ENCODE measurements around the gene GPATCH8.

The GPATCH8 gene

DNA sequence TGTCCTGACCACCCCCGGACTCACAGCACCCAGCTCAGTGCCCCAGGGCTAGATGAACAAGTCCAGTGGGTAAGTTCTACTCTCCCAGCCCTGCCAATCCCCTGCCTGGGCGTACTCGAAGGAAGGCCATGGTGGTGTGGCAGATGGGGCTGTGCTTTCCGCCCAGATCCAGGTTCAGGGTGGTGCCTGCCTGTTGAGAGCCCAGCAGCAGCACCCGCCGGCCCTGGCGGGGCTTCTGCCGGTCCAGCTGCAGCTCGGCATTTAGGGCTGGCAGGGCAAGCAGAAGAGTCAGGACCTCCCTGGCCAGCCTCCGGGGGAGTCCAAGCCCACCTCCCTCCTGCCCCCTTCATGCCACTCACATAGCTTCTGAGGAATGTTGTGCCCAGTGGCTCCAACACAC lies 123.3 kb downstream of the GPATCH8 start:
- no peak for TF ChIP-seq CSDC2 (CRISPR knock-in tag; IDR thresholded peaks at IDR 0.05)
- TF ChIP-seq ZNF8 (CRISPR knock-in tag; IDR thresholded peaks at IDR 0.05), result no peak
- TF ChIP-seq ZNF70 (CRISPR knock-in tag; IDR thresholded peaks at IDR 0.05), result no peak
- TF ChIP-seq, protein P1, sequence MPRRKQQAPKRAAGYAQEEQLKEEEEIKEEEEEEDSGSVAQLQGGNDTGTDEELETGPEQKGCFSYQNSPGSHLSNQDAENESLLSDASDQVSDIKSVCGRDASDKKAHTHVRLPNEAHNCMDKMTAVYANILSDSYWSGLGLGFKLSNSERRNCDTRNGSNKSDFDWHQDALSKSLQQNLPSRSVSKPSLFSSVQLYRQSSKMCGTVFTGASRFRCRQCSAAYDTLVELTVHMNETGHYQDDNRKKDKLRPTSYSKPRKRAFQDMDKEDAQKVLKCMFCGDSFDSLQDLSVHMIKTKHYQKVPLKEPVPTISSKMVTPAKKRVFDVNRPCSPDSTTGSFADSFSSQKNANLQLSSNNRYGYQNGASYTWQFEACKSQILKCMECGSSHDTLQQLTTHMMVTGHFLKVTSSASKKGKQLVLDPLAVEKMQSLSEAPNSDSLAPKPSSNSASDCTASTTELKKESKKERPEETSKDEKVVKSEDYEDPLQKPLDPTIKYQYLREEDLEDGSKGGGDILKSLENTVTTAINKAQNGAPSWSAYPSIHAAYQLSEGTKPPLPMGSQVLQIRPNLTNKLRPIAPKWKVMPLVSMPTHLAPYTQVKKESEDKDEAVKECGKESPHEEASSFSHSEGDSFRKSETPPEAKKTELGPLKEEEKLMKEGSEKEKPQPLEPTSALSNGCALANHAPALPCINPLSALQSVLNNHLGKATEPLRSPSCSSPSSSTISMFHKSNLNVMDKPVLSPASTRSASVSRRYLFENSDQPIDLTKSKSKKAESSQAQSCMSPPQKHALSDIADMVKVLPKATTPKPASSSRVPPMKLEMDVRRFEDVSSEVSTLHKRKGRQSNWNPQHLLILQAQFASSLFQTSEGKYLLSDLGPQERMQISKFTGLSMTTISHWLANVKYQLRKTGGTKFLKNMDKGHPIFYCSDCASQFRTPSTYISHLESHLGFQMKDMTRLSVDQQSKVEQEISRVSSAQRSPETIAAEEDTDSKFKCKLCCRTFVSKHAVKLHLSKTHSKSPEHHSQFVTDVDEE (CRISPR knock-in tag; IDR thresholded peaks at IDR 0.05), result no peak
- TF ChIP-seq ISL1 (CRISPR knock-in tag; IDR thresholded peaks at IDR 0.05), result no peak
- TF ChIP-seq OSR1 (CRISPR knock-in tag; IDR thresholded peaks at IDR 0.05), result no peak
- no peak for TF ChIP-seq RARB (CRISPR knock-in tag; IDR thresholded peaks at IDR 0.05)
- TF ChIP-seq ZFP3 (CRISPR knock-in tag; IDR thresholded peaks at IDR 0.05), result no peak
- TF ChIP-seq ZFP30 (CRISPR knock-in tag; IDR thresholded peaks at IDR 0.05), result no peak
- TF ChIP-seq PPARA (CRISPR knock-in tag; IDR thresholded peaks at IDR 0.05; ENCODE audit: borderline replicate concordance), result no peak
- no peak for TF ChIP-seq GLIS3 (CRISPR knock-in tag; IDR thresholded peaks at IDR 0.05)
- no peak for TF ChIP-seq TCF4 (CRISPR knock-in tag; IDR thresholded peaks at IDR 0.05; ENCODE audit: borderline replicate concordance)
- TF ChIP-seq, protein P2, sequence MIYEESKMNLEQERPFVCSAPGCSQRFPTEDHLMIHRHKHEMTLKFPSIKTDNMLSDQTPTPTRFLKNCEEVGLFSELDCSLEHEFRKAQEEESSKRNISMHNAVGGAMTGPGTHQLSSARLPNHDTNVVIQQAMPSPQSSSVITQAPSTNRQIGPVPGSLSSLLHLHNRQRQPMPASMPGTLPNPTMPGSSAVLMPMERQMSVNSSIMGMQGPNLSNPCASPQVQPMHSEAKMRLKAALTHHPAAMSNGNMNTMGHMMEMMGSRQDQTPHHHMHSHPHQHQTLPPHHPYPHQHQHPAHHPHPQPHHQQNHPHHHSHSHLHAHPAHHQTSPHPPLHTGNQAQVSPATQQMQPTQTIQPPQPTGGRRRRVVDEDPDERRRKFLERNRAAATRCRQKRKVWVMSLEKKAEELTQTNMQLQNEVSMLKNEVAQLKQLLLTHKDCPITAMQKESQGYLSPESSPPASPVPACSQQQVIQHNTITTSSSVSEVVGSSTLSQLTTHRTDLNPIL (CRISPR knock-in tag; IDR thresholded peaks at IDR 0.05; ENCODE audit: low read depth), result no peak
- TF ChIP-seq SNAI2 (CRISPR knock-in tag; IDR thresholded peaks at IDR 0.05), result no peak
- TF ChIP-seq ZC3H10 (CRISPR knock-in tag; IDR thresholded peaks at IDR 0.05), result no peak
- TF ChIP-seq ARNTL (CRISPR knock-in tag; IDR thresholded peaks at IDR 0.05; ENCODE audit: borderline replicate concordance, low read depth), result no peak
- no peak for TF ChIP-seq TOX (CRISPR knock-in tag; IDR thresholded peaks at IDR 0.05; ENCODE audit: borderline replicate concordance)
- TF ChIP-seq ESRRG (CRISPR knock-in tag; IDR thresholded peaks at IDR 0.05), result no peak
- TF ChIP-seq, protein P3, sequence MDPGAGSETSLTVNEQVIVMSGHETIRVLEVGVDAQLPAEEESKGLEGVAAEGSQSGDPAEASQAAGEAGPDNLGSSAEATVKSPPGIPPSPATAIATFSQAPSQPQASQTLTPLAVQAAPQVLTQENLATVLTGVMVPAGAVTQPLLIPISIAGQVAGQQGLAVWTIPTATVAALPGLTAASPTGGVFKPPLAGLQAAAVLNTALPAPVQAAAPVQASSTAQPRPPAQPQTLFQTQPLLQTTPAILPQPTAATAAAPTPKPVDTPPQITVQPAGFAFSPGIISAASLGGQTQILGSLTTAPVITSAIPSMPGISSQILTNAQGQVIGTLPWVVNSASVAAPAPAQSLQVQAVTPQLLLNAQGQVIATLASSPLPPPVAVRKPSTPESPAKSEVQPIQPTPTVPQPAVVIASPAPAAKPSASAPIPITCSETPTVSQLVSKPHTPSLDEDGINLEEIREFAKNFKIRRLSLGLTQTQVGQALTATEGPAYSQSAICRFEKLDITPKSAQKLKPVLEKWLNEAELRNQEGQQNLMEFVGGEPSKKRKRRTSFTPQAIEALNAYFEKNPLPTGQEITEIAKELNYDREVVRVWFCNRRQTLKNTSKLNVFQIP (CRISPR knock-in tag; IDR thresholded peaks at IDR 0.05; ENCODE audit: borderline replicate concordance, low read depth), result no peak
- ATAC-seq, result no peak

DNA sequence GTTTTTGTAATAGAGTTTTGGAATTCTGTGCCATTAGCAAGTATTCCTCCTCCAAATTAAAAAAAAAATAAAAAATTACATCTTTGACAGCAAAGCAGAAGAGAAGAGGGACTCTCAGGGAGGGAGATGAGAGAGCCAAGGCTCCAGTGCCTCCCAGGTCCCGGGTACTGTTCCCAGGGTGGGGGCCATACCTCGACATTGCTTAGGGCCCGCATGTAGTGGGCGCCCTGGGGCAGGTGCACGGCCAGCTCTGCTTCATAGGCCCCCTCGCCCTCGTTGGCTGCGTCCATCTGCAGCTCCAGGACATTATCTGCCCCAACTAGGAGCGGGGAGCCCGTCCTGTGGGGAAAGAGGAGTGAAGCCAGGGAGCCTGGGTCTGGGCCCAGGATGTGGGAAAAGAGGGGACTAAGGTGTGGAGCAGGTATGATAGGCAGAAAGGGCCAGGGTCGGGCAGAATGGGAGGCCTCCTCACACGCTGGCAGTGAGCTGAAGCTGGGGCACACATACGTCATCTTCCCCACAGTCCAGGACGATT lies 125.0 kb downstream of the GPATCH8 start:
- no peak for ATAC-seq
- no peak for TF ChIP-seq OSR1 (CRISPR knock-in tag; IDR thresholded peaks at IDR 0.05)
- TF ChIP-seq ZC3H10 (CRISPR knock-in tag; IDR thresholded peaks at IDR 0.05), result no peak
- TF ChIP-seq, protein P2 (CRISPR knock-in tag; IDR thresholded peaks at IDR 0.05; ENCODE audit: low read depth), result no peak
- TF ChIP-seq BACH2 (CRISPR knock-in tag; IDR thresholded peaks at IDR 0.05; ENCODE audit: borderline replicate concordance), result no peak
- no peak for TF ChIP-seq PPARA (CRISPR knock-in tag; IDR thresholded peaks at IDR 0.05; ENCODE audit: borderline replicate concordance)
- TF ChIP-seq ZFP3 (CRISPR knock-in tag; IDR thresholded peaks at IDR 0.05), result no peak
- no peak for TF ChIP-seq TOX (CRISPR knock-in tag; IDR thresholded peaks at IDR 0.05; ENCODE audit: borderline replicate concordance)
- no peak for TF ChIP-seq ARNTL (CRISPR knock-in tag; IDR thresholded peaks at IDR 0.05; ENCODE audit: borderline replicate concordance, low read depth)
- TF ChIP-seq CSDC2 (CRISPR knock-in tag; IDR thresholded peaks at IDR 0.05), result no peak
- TF ChIP-seq, protein P4, sequence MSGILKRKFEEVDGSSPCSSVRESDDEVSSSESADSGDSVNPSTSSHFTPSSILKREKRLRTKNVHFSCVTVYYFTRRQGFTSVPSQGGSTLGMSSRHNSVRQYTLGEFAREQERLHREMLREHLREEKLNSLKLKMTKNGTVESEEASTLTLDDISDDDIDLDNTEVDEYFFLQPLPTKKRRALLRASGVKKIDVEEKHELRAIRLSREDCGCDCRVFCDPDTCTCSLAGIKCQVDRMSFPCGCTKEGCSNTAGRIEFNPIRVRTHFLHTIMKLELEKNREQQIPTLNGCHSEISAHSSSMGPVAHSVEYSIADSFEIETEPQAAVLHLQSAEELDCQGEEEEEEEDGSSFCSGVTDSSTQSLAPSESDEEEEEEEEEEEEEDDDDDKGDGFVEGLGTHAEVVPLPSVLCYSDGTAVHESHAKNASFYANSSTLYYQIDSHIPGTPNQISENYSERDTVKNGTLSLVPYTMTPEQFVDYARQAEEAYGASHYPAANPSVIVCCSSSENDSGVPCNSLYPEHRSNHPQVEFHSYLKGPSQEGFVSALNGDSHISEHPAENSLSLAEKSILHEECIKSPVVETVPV (CRISPR knock-in tag; IDR thresholded peaks at IDR 0.05), result no peak
- no peak for TF ChIP-seq ISL1 (CRISPR knock-in tag; IDR thresholded peaks at IDR 0.05)

DNA sequence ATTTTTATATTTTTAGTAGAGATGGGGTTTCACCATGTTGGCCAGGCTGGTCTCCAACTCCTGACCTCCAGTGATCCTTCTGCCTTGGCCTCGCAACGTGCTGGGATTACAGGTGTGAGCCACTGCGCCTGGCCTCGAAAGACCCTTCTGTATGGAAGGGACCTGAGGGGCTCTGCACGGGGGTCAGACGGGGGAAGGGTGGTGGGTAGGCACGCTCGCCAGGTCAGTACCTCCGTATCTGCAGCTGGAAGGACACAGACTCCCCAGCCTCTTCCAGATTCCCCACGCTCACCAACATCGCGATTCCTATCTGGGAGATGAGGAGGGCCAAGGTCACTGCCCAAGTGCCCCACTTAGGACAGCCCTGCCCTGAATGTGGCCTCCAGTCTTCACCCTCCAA lies 126.4 kb downstream of the GPATCH8 start:
- ATAC-seq, result no peak
- TF ChIP-seq GLIS3 (CRISPR knock-in tag; IDR thresholded peaks at IDR 0.05) (no peak), ZC3H10 (CRISPR knock-in tag; IDR thresholded peaks at IDR 0.05) (no peak), TCF4 (CRISPR knock-in tag; IDR thresholded peaks at IDR 0.05; ENCODE audit: borderline replicate concordance) (no peak), TOX (CRISPR knock-in tag; IDR thresholded peaks at IDR 0.05; ENCODE audit: borderline replicate concordance) (no peak)

Data from SK-N-SH treated with all-trans-retinoic acid at 6 μM for 48 hours (cell line).